GM21619 (cell line): Measurements from ENCODE around the gene KLHL5.
"Not testable (repeated sequence)": the region's sequence is repeated elsewhere in the genome, so short reads cannot be mapped to it uniquely, and the experiment has no call there.

Experiments
- ATAC-seq: cut with Tn5 transposase; IDR thresholded peaks from one replicate; pipeline ENCODE4 v1.9.1; 2021; ENCODE audit not compliant: unreplicated experiment

KLHL5 gene

DNA sequence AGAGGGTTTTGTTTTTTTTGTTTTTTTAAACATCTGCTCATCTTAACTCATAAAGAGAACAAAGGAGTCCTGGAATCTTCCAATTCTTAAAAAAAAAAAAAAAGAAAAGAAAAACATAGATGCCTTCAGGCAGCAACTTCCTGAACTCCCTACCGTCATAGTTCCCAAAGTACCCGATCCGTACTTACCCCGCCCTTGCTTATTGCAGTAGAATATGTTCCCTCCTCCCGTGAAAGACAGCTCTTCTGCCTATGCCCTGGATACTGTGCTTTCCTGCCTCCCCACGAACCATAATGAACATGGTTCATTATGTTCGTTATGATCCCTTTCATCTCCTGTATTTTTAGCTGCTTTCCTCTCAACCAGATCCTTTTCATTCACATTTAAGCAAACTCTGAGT is 40.3 kb downstream of the KLHL5 start:
- no peak for ATAC-seq

DNA sequence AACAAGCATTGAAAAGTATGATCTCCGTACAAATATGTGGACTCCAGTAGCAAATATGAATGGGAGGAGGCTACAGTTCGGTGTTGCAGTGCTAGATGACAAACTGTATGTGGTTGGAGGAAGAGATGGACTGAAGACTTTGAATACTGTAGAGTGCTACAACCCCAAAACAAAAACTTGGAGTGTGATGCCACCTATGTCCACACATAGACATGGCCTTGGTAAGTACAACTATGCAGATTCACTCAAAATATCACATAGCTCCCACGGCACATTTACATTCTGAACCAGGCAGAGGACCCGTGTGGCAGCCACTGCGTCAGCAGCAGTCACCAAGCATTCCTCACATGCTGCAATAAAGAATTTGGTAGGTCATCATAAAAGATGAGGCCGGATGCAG is 41.3 kb downstream of the KLHL5 start:
- ATAC-seq: no peak

DNA sequence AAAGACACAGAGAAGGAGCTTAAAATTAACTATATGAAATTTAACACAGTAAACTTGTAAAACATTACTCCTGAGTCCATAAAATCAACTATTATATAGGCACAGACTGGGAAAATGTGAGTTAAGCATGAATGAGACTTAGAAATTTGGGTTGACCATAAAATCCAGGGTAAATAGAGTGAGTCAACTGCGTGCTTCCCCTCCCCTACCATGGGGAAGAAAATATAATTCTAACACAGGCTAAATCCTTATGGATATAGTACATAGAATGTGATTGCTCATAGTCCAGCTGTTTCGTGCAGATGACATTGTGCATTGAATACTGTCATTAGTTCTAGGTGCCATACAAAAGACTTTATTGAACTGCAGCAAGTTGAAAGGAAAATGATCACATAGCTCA is 42.2 kb downstream of the KLHL5 start:
- no peak for ATAC-seq

DNA sequence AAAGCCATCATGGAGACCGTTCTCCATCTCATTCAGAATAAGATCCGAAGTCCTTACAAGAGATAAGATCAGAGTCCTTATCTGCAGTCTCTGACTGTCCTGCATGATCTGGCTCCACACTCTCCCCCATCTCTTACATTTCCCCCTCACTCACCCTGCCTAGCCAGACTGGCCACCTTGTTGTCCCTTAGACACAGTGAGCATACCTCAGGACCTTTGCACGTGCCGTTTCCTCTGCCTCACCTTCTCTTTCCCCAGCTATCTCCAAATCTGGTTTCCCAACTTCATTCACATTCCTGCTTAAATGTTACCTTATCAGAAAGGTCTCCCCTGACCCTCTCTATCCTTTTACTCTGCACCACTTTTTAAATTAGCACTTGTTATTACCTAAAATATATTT is 44.0 kb downstream of the KLHL5 start:
- ATAC-seq: no peak

DNA sequence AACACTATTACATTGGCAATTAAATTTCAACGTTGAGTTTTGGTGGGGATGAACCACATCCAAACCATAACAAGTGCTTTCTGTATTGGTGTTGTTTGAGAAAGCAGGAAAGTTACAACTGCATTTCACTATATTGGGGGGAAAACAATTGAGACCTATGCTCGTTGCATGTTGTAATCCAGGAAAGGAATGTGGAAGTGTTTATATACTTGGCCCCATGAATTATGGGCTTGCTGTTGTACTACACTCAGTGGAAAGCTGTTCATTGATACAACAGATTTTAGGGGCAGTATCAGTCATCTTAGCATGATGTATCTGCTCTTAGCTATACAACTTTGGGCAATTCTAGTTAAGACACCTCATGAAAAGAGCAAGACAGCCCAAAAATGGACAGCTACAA is 52.4 kb downstream of the KLHL5 start:
- no peak for ATAC-seq

DNA sequence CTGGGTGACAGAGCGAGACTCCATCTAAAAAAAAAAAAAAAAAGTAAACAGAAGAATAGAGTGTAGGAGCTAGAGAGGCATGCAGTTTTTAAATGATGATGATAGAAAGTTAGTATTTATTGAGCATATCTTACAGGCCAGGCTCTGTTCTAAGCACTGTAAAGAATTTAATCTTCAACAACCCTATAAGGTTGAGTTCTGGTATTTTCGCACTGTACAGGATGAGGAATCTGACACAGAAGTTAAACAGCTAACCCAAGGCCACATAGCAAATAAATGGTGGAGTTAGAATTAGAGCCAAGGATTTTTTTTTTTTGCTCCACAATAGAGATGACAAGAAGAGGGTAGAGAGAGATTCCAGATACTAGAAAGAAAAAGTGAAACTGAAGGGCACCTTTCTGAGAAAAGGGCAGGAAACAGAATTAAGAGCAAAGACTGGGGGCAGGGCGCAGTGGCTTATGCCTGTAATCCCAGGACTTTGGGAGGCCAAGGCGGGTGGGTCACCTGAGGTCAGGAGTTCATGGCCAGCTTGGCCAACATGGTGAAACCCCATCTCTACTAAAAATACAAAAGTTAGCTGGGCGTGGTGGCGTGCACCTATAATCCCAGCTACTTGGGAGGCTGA is 56.1 kb downstream of the KLHL5 start:
- no peak for ATAC-seq

DNA sequence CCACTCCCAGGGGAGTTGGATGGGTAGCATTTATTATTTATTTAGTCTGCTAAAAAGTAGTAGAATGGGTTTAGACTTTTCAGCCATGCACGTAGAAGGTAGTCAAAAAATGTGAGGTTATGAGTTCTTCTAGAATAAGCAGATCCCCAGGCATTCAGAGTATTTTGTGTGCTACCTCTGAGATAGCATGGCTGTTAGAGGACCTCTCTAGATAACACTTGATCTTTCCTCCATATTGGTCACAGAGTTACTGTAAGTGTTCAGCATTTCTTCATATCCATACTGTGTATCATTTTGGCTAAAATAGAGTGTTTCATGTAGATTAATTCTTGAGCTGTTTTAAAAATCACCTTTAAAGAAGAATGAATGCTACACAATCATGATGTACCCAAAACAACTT is 58.4 kb downstream of the KLHL5 start:
- no peak for ATAC-seq

DNA sequence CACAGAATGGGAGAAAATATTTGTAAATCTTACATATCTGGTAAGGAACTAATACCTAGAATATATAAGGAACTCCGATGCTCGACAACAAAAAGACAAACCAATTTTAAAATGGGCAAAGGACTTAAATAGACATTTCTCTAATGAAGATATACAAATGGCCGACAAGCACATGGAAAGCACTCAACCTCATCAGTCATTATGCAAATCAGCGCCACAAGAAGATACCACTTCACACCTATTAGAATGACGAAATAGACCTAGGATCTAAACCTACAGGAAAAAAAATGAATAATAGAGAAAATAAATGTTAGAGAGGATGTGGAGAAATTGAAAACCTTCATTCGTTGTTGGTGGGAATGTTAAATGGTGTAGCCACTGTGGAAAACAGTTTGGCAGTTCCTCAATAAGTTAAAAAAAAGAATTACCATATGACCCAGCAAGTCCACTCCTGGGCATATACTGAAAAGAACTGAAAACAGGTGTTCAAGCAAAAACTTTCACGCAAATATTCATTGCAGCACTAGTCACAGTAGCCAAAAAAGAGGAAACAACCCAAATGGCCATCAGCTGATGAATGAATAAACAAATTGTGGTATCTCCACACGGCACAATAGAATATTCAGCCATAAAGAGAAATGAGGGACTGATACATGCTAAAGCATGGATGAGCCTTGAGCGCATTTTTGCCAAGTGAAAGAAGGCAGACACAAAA is 63.0 kb downstream of the KLHL5 start:
- ATAC-seq: peak; percentile 87

DNA sequence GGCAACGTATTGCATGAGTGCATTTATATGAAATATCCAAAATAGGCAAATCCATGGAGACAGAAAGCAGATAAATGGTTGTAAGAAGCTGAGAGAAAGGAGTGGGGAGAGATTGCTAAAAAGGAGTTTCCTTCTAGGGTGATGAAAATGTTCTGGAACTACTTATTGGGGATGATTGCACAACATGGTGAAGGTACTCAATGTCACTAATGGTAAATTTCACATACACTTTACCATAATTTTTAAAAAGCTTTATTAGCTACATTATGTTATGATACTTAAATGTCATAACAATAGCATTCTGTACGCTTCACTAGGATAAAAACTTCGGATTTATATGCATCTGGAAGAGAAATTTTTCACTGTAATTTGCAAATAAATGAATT is 63.6 kb downstream of the KLHL5 start:
- ATAC-seq: no peak

DNA sequence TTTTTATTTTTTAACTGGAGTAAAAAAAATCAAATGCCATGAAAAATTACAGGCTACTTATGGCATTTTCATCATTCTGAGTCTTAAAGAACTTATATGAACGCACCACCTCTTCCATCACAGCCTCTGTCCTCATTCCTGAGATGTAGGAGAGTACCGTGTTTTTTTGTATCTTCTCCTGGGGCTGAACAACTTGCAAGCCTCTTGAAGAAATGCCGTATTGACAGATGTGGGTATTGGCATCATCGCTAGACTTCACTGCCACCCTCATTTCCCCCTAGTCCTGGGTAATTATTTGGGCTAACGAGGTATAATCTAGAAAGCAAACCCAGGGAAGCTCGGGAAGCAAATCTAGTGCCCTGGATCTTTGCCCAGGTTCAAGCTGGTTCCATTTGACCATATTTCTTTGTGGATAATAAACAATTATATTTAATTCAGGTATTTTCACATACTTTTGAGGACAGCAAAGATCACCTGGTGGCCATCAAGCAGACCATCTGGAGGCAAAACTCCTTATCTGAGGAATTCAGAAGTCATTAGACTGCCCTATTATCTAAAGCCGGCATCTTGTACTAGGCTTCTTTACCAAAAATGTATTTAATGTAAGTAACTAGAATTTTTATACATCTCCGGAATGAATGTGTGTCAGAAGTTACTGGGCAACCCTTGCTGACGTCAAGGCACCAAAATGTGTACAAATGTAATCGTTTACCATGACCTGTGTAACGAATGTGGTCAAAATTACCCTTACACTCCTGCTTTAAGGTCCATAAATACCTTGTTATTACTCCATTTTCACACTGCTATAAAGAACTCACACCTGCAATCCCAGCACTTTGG is 64.4 kb downstream of the KLHL5 start:
- no peak for ATAC-seq

DNA sequence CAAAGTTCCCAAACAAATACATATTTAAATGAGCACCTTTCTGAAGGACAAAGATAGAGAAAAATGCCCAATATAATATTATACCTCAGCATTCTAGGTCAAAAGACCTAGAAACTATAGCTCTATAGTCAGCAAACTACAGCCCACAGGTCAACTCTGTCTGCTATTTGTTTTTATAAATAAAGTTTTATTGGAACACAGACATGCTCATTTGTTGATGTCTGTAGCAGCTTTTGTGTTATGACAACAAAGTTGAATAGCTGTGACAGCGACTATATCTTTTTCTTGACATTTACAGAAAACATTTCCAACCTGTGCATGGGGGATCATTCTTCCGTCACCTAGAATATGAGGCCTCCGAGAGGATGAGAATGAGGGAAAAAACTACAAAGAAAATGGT is 71.6 kb downstream of the KLHL5 start:
- no peak for ATAC-seq

DNA sequence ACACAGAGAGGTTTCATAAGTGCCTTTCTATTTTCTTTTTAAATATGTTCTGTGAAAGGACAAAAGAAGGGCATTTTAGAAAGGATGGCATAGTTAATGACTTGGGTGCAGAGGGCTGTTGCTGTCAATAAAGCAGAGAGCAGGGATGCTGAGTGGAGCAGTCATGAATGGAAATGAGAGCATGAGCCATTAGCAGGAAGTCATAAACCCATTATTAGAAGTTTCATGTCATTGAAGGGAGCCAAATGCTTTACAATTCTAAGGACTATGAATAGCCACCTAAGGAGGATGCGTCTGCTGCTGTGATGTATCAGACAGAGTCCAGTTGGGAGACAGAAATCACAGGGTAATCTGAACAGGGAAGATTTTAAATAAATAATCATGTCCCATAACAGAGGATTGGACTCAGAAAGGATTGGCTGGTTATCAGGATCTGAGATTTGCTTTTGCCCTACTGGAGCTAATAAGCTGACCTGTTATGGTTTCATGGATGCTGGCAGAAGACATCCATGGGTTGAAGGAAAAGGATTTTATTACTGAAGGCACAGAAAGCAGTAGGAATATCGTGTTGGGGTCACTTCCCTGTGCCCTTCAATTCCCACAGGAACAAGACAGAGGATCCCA is 72.8 kb downstream of the KLHL5 start:
- ATAC-seq: no peak

DNA sequence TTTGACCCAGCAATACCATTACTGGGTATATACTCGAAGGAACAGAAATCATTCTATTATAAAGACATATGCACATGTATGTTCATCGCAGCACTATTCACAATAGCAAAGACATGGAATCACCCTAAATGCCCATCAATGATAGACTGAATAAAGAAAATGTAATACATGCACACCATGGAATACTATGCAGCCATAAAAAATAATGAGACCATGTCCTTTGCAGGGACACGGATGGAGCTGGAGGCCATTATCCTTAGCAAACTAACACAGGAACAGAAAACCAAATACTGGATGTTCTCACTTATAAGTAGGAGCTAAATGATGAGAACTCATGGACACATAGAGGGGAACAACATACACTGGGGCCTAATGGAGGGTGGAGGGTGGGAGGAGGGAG is 76.2 kb downstream of the KLHL5 start:
- ATAC-seq: not testable (repeated sequence)

DNA sequence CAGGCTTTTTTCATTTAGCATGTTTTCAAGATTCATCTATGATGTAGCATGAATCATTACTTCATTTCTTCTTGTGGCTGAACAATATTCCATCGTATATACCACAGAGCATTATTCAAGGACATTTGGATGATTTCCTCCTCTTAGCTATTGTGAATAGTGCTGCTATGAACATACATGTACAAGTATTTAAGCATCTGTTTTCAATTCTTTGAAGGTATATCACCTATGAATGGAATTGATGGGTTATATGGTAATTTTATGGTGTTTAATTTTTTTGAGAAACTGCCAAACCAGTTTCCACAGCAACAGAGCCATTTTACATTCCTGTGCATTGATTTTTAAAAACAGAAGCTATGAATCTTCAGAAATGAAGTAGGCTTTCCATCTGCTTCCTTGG is 84.2 kb downstream of the KLHL5 start:
- no peak for ATAC-seq

DNA sequence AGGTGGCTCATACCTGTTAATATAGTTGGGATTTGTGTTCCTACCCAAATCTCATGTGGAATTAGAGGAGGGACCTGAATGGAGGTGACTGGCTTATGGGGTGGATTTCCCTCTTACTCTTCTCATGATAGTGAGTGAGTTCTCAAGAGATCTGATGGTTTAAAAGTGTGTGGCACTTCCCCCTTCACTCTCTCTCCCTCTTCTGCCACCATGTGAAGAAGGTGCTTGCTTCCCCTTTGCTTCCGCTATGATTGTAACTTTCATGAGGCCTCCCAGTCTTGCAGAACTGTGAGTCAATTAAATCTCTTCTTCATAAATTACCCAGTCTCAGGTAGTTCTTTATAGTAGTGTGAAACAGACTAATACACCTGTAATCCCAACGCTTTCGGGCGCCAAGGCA is 92.0 kb downstream of the KLHL5 start:
- no peak for ATAC-seq

DNA sequence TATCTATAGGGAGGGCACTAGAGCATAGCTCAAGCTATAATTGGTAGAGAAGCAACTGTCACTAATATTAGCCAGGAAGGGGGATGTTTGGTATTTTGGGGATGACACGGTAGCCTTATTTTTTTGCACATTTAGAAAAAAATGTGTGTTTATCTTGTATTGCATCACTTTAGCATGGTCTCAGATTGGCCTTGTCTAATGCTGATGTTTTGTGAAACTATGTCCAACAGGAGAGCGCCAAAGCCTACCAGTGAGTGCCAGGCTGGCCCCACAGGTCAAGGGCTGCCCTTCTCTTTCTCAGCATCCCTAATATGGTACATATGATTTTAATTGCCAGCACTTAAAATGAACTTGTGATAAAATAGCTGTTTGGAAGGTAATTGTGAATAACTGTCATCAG is 95.5 kb downstream of the KLHL5 start:
- ATAC-seq: no peak

DNA sequence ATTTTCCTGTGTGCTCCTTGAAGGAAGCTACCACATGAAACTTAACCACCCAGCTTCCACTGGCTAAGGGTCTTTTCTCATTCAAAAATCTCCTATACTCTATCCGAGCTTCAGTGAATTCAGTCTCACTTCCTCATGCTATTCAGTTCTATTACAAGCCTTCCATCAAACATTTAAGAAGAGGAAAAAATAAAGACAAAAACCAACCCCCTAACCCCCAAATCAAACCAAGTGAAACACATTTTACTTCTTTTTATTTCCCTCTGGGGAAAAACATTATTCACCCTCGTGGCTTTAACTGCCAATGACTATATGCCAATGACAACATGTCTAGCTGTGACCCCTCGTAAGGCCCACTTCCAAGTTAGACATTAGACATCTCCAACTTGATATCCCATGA is 104.1 kb downstream of the KLHL5 start:
- no peak for ATAC-seq

DNA sequence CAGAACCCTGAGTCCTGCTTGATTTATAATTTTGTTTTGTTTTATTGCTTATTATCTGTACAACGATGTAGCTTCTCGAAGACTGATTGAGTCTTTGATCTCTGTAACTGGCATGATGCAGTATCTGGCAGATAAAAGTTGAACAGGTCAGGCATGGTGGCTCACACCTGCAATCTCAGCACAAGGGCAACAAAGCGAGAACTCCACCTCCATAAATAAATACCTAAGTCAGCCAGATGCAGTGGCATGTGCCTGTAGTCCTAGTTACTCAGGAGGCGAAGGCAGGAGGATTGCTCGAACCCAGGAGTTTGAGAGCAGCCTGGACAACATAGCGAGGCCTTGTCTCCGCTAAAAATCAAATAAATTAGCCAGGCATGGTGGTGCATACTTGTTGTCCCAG is 104.6 kb downstream of the KLHL5 start:
- no peak for ATAC-seq

DNA sequence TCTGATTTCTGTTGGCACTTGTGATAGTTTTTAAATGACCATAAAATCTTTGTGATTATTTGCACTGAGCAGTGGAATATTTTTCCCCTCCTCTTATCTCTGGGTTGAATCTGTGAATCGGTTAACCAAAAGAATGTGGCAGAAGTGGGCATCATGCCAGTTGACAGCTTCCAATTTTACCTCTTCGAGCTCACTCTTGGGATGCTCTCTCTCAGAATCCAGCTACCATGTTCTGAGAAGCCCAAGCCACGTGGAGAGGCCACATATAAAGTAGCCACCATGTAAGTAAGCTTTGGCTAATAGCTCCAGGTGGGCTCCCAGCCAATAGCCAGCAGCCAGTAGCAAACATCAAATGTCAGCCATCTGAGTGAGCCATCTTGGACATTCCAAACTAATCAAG is 107.4 kb downstream of the KLHL5 start:
- ATAC-seq: no peak

DNA sequence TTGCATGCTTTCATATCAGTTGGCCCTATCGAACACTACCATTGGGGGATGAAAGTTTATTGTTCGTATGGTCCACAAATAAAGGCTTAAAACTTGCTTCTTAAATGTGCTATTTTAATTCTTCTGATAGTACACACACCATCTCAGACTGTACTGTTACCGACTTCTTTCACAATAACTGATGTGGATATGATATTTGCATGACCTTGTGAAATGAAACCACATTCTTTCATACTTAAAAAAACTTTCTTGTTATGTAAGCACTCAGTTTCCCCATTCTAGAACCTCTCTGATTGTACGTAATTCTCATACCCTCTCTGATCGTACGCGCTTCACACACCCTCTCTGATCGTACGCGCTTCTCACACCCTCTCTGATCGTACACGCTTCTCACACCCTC is 108.3 kb downstream of the KLHL5 start:
- ATAC-seq: no peak
